ENCODE results near the gene GRPR. TPM values are rescaled to one million over a fixed set of nuclear protein-coding genes. Genes with fewer than 3 reads are reported as not detected.

GRPR gene
- total and polyA plus RNA-seq, 12 donors: 0.03 to 0.57 (median 0.28) TPM; not detected in 1

DNA sequence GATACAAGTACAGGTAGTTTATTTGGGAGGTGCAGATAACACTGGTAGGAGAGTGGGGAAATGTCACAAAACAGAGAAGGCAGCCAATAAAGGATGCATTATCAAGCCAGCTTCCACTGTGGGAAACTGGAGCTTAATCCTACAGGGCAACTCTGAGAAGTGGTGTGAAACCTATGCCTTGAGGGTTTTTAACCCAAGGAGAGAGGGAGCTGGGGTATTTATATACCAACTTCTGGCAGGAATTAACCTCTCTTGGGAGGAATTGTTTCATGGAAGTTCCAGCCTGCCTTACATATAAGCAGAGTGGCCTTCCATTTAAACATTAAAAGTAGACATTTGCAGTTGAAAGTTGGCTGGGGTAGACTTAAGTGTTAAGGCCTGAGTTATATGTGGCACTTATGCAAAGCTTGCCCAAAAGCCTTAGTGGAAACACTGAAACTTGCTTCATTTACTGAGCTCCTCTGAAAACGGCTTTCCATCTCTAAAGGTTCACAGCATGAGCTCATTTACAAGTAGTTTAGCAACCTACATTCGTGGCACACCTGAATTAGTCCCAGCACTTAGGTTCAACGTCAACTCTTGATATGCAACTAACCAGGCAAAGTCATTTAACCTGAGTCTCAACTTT is 63.1 kb downstream of the GRPR start:
- Histone ChIP-seq H3K36me3 (no peaks in the 10 kb centered on the region), H3K27ac (no peak overlapping the region), H3K9me3 (no peaks in the 10 kb centered on the region), H3K4me3 (no peak overlapping the region), H3K4me1 (no peaks in the 10 kb centered on the region), H3K27me3 (peaks cover 0 to 14% (median 0%) of the 10 kb centered on the region in 7 donors)
- no peak for TF ChIP-seq CTCF (IDR thresholded peaks at IDR 0.05)
- WGBS, 2 donors: 49 to 55% methylated on average over 3 of the region's 3 CpGs
- ATAC-seq: no peak
- DNase-seq: no peak
- intact Hi-C loops (cut with DNase I): no loop called here

DNA sequence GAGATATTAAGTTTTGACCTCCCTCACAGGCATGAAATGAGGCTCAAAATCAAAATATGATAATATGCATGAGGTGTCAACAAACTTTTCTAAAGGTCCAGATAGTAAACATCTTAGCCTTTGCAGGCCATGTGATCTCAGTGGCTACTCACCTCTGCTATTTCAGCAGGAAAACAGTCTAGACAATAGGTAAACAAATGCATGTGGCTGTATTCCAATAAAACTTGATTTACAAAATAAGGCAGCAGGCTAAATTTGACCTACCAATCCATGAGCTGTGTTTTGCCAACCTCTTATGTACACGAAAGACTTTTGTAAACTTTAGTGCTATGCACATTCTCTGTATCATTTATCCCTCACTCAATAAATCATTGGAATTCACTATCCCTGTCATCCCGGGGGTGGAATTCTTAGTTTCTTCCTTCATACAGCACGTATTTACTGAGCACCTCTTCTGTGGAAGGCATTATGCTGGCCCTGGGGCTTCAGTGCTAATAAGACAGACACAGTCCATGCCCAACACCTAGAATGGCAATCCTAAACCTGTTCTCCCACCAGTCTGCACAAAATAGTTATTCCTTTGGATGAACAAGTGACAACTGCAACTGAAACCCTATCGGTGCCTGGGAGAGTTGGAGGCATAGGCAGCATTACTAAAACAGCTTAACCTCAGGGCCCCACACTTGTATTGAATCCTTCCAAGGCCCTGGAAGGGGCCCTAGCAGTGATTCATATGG is 63.8 kb downstream of the GRPR start:
- ATAC-seq (no peak), DNase-seq (no peak)
- H3K9me3 ChIP-seq: no peaks in the 10 kb centered on the region
- intact Hi-C loops (cut with DNase I): no loop called here
- H3K4me1 ChIP-seq: no peaks in the 10 kb centered on the region
- H3K4me3 ChIP-seq: no peak overlapping the region
- WGBS, 2 donors: 63 to 75% methylated on average over 4 of the region's 4 CpGs
- H3K27ac ChIP-seq: no peak overlapping the region
- no peak for TF ChIP-seq CTCF (IDR thresholded peaks at IDR 0.05)
- H3K27me3 ChIP-seq: peaks cover 0 to 19% (median 0%) of the 10 kb centered on the region in 7 donors
- H3K36me3 ChIP-seq: no peaks in the 10 kb centered on the region

DNA sequence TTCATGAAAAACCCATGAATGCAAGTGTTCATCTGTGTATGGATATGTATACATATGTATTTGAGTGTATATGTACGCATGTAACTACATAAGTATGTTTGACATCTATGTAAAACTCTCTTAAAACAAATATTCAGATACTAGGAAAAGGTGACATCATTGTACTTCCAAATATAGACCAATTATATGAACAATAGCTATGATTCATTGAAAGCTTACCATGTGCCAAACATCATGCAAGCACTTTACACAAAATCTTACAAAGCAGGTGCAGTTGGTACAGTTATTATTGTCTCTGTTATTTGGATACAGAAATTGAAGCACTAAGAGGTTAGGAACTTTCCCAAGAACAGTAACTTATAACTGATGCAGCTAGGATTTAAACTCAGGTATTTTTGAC is 65.3 kb downstream of the GRPR start:
- intact Hi-C loops (cut with DNase I): no loop called here
- Histone ChIP-seq H3K9me3 (no peaks in the 10 kb centered on the region), H3K4me3 (no peak overlapping the region), H3K27me3 (peaks cover 0 to 33% (median 0%) of the 10 kb centered on the region in 7 donors), H3K36me3 (no peaks in the 10 kb centered on the region), H3K4me1 (no peaks in the 10 kb centered on the region), H3K27ac (no peak overlapping the region)
- no peak for ATAC-seq
- no peak for TF ChIP-seq CTCF (IDR thresholded peaks at IDR 0.05)
- no peak for DNase-seq
- 0 to 78% methylated on average over 1 of the region's 1 CpG for WGBS, 2 donors

DNA sequence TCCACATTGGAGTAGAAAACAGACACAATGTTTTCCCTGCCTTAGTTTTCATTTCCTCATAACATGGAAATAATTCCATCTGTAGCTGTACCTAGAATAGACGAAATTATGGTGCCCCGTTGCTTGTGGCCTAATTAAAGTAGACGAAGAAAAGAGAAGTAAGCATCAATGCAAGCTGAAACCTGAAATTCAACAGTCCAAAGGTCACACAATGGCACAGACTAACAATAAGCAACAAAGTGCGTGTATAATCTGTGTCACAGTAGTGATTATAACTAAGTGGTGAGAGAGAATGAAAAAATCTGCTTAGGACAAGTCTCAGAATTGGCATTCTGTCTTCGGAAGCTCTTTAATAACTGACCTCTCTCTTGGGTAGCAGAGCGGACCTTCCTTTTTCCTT is 68.2 kb downstream of the GRPR start:
- Histone ChIP-seq H3K27me3 (peaks cover 0 to 36% (median 0%) of the 10 kb centered on the region in 7 donors), H3K4me3 (no peak overlapping the region), H3K4me1 (no peaks in the 10 kb centered on the region), H3K27ac (no peak overlapping the region), H3K36me3 (no peaks in the 10 kb centered on the region), H3K9me3 (no peaks in the 10 kb centered on the region)
- intact Hi-C loops (cut with DNase I): no loop called here
- no peak for ATAC-seq
- TF ChIP-seq CTCF (IDR thresholded peaks at IDR 0.05): no peak
- 92% methylated on average over 6 of the region's 6 CpGs for WGBS, 2 donors
- DNase-seq: no peak

All from heart right ventricle (tissue), 16 donors.